Breast epithelium (tissue), 4 donors: Measurements from ENCODE around the gene DCUN1D4. TPM values are rescaled to one million over a fixed set of nuclear protein-coding genes. Genes with fewer than 3 reads are reported as not detected.

Experiments used
- DNase-seq, 2 donors: peaks; one replicate each; pipeline ENCODE4 v3.0.0-alpha.2; 2019; ENCODE audit warnings: low spot score in 2 of 2
- H3K27ac ChIP-seq, 2 donors: fragments of 200-600 bp; sonication (generic) in 1 of 2; one replicate each; pipeline ENCODE4 v1.5.1; 2016 to 2019; ENCODE audit warnings: mild to moderate bottlenecking in 1 of 2
- H3K27me3 ChIP-seq, 2 donors: fragments of 200-600 bp; sonication (generic) in 1 of 2; one replicate each; pipeline versions ENCODE4 v1.5.1 to v1.6.0; 2017 to 2019; ENCODE audit warnings: control low read depth in 1 of 2, mild to moderate bottlenecking in 1 of 2
- H3K36me3 ChIP-seq: fragments of 200-600 bp; one replicate; pipeline ENCODE4 v1.5.1; 2019
- H3K4me1 ChIP-seq, 2 donors: fragments of 200-600 bp; sonication (generic); one replicate each; pipeline ENCODE4 v1.5.1; 2016 to 2019; ENCODE audit warnings: control low read depth in 1 of 2
- H3K4me3 ChIP-seq, 3 donors: fragments of 200-600 bp; sonication (generic); 1 replicate in 2 of 3; 2 replicates in 1 of 3; pipeline ENCODE4 v1.5.1; 2016 to 2019; ENCODE audit warnings: mild to moderate bottlenecking in 3 of 3, moderate library complexity in 2 of 3
- H3K9me3 ChIP-seq, 2 donors: fragments of 200-600 bp; sonication (generic) in 1 of 2; one replicate each; pipeline ENCODE4 v1.5.1; 2016 to 2019; ENCODE audit warnings: control low read depth in 1 of 2
- CTCF ChIP-seq, 3 donors: fragments of 450-650 bp; IDR thresholded peaks; one replicate each; pipeline ENCODE4 v1.5.1; 2016 to 2017; ENCODE audit warnings: antibody characterized with exemption in 3 of 3, mild to moderate bottlenecking in 3 of 3, moderate library complexity in 3 of 3
- POLR2A ChIP-seq: fragments of 450-650 bp; IDR thresholded peaks from one replicate; pipeline ENCODE4 v1.6.1; 2016; ENCODE audit warnings: antibody characterized with exemption, mild to moderate bottlenecking, moderate library complexity
- POLR2AphosphoS5 ChIP-seq, 3 donors: sonication (generic); formaldehyde crosslinking; IDR thresholded peaks; one replicate each; pipeline ENCODE4 v1.6.1; 2017; ENCODE audit warnings: antibody characterized with exemption in 3 of 3
- intact Hi-C: fragments of 100-400 bp; cut with DNase I; formaldehyde crosslinking; loops from one replicate; pipeline ENCODE4 v1.15.1; 2023; ENCODE audit warnings: low total_unique reads
- total RNA-seq, 3 donors: library from RNA; depleted of rRNA; stranded (reverse); fragments of >200 nt; gene quantifications; one replicate each; pipeline ENCODE4 v1.1.0, GENCODE V29; 2016

The DCUN1D4 gene
- total RNA-seq, 3 donors from 2014 or later: 47.2 to 68.8 (median 57.4) TPM

DNA sequence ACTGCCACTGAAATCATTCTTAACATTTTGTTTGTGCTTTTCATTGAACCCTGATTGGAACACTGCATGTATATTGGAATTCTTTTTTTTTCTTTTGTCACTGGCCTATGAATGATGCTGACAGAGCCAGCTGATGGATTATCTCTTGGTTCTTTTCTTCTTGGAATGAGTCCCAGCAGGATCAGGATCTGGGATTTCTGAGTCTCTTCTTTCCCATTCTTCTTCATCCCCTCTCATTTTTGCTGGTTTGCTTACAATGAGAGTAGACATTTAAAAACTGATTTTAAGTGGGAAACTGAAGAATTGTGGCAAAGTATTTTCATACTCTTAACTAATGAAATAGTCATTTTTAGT lies 9.0 kb downstream of the DCUN1D4 start:
- intact Hi-C loops: no loop called here
- Histone ChIP-seq H3K27me3 (no peaks in the 10 kb centered on the region), H3K27ac (no peak overlapping the region), H3K4me1 (peaks cover 0 to 8% of the 10 kb centered on the region in 2 donors), H3K36me3 (no peaks in the 10 kb centered on the region), H3K4me3 (no peak overlapping the region), H3K9me3 (no peaks in the 10 kb centered on the region)
- no peak for TF ChIP-seq CTCF (IDR thresholded peaks at IDR 0.05)
- TF ChIP-seq POLR2A: no peak
- TF ChIP-seq POLR2AphosphoS5 (IDR thresholded peaks at IDR 0.05): no peak
- no peak for DNase-seq

- no peak for DNase-seq
- peaks cover 0 to 8% of the 10 kb centered on the region in 2 donors for H3K4me1 ChIP-seq
- no peaks in the 10 kb centered on the region for H3K36me3 ChIP-seq
- no peak for TF ChIP-seq POLR2A
- TF ChIP-seq CTCF (IDR thresholded peaks at IDR 0.05): no peak
- intact Hi-C loops: no loop called here
- H3K4me3 ChIP-seq: no peak overlapping the region
- peak overlapping the region in 1 of 2 donors; percentile 36 for H3K27ac ChIP-seq
- H3K9me3 ChIP-seq: no peaks in the 10 kb centered on the region
- no peaks in the 10 kb centered on the region for H3K27me3 ChIP-seq
These were observed 10.2 kb downstream of the DCUN1D4 start for GRCh38 chr4:51853027-51853682.

- H3K36me3 ChIP-seq: no peaks in the 10 kb centered on the region
- no peak for TF ChIP-seq CTCF (IDR thresholded peaks at IDR 0.05)
- TF ChIP-seq POLR2AphosphoS5 (IDR thresholded peaks at IDR 0.05): no peak
- TF ChIP-seq POLR2A: no peak
- H3K9me3 ChIP-seq: no peaks in the 10 kb centered on the region
- intact Hi-C loops: no loop called here
- peaks cover 0 to 8% of the 10 kb centered on the region in 2 donors for H3K4me1 ChIP-seq
- H3K4me3 ChIP-seq: no peak overlapping the region
- DNase-seq: no peak
- no peak overlapping the region for H3K27ac ChIP-seq
- H3K27me3 ChIP-seq: no peaks in the 10 kb centered on the region
These were observed 12.3 kb downstream of the DCUN1D4 start for GRCh38 chr4:51855270-51855669.

- intact Hi-C loops: no loop called here
- Histone ChIP-seq H3K27ac (no peak overlapping the region), H3K36me3 (no peaks in the 10 kb centered on the region), H3K27me3 (no peaks in the 10 kb centered on the region), H3K4me3 (no peak overlapping the region), H3K9me3 (no peaks in the 10 kb centered on the region), H3K4me1 (peaks cover 0 to 8% of the 10 kb centered on the region in 2 donors)
- TF ChIP-seq POLR2AphosphoS5 (IDR thresholded peaks at IDR 0.05) (no peak), CTCF (IDR thresholded peaks at IDR 0.05) (no peak), POLR2A (no peak)
- no peak for DNase-seq
These were observed 12.8 kb downstream of the DCUN1D4 start for GRCh38 chr4:51855751-51856150.

GRCh38 chr4:51858605-51859202 lies 15.8 kb downstream of the DCUN1D4 start:
- DNase-seq: no peak
- Histone ChIP-seq H3K4me1 (no peaks in the 10 kb centered on the region), H3K4me3 (no peak overlapping the region), H3K27me3 (no peaks in the 10 kb centered on the region), H3K27ac (peak overlapping the region in 1 of 2 donors; percentile 34), H3K9me3 (no peaks in the 10 kb centered on the region), H3K36me3 (no peaks in the 10 kb centered on the region)
- TF ChIP-seq POLR2AphosphoS5 (IDR thresholded peaks at IDR 0.05): no peak
- TF ChIP-seq POLR2A: no peak
- no peak for TF ChIP-seq CTCF (IDR thresholded peaks at IDR 0.05)
- intact Hi-C loops: no loop called here
